GM19455 (cell line): ENCODE measurements around the gene TBXA2R.
A peak's percentile ranks its signal among the peaks of the same experiment; 100 is the strongest.
"Not testable (repeated sequence)": the region's sequence is repeated elsewhere in the genome, so short reads cannot be mapped to it uniquely, and the experiment has no call there.

ENCODE experiments used
- ATAC-seq: cut with Tn5 transposase; IDR thresholded peaks from one replicate; pipeline ENCODE4 v1.9.1; 2021; ENCODE audit not compliant: unreplicated experiment

Gene TBXA2R

DNA sequence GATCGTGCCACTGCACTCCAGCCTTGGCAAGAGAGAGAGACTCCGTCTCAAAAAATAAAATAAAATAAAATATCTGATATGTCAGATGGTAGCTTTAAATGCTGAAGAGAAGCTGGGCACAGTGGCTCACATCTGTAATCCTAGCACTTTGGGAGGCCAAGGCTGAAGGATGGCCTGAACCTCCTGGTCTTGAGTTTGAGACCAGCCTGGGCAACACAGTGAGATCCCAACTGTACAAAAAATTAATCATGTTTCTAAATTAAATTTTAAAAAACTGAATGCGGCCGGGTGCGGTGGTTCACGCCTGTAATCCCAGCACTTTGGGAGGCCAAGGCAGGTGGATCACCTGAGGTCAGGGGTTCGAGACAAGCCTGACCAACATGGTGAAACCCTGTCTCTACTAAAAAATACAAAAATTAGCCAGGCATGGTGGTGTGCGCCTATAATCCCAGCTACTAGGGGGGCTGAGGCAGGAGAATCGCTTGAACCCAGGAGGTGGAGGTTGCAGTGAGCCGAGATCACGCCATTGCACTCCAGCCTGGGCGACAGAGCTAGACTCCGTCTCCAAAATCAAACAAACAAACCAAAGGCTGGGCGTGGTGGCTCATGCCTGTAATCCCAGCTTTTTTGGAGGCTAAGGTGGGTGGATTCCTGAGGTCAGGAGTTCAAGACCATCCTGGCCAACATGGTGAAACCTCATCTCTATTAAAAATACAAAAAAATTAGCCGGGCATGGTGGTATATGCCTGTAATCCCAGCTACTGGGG, 22.5 kb downstream of the TBXA2R start:
- ATAC-seq = not testable (repeated sequence)

DNA sequence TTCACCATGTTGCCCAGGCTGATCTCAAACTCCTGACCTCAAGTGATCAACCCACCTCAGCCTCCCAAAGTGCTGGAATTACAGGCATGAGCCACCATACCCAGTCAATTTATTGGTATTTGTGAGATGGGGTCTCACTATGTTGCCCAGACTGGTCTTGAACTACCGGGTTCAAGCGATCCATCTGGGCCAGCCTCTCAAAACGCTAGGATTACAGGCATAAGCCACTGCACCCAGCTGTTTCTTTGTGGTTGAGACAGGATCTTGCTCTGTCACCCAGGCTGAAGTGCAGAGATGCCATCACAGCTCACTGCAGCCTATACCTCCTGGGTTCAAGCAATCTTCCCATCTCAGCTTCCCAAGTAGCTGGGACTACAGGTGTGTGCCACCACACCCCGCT, 24.9 kb downstream of the TBXA2R start:
- not testable (repeated sequence) for ATAC-seq

DNA sequence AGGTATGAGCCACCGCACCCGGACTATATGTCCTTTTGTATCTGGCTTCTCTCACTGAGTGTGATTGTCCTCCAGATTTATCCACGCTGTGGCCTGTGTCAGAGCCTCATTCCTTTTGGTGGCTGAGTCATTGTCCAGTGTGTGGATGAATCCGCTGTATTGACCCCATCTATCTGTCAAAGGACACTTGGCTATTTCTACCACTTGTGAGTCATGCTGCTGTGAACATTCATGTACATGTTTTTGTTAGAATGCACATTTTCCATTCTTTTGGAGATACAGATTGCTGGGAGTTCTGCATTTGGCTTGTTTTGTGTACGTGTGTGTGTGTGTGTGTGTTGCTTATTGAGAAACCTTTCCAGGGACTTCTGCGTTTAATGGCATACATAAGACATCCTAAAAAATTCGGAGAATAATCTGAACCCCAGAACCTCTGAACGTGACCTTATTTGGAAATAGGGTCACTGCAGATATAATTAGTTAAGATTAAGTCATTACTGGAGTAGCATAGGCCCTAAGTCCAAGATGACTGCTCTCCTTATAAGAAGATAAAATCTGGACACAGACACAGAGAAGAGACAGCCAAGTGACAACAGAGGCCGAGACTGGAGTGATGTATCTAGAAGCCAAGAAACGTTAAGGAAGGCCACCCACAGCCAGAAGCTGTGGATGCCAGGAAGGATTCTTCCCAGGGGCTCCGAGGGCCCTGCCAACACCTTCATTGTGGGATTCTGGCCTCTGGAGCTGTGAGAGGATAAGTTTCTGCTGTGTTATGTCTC, 26.3 kb downstream of the TBXA2R start:
- no peak for ATAC-seq

DNA sequence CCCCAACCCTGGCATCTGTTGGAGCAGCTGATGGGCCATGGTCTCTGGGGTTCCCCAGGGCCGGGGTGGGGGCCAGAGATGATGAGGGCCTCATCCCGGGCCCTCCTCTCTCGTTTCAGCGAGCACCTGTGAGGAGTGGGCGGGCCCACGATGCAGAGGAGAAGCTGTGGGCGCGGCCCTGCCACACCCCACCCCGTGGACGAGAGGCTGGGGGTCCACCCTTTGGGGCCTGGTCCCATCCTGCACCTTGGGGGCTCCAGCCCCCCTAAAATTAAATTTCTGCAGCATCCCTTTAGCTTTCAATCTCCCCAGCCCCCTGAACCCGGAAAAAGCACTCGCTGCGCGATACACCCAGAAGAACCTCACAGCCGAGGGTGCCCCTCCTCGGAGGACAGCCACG, 28.3 kb downstream of the TBXA2R start:
- no peak for ATAC-seq

DNA sequence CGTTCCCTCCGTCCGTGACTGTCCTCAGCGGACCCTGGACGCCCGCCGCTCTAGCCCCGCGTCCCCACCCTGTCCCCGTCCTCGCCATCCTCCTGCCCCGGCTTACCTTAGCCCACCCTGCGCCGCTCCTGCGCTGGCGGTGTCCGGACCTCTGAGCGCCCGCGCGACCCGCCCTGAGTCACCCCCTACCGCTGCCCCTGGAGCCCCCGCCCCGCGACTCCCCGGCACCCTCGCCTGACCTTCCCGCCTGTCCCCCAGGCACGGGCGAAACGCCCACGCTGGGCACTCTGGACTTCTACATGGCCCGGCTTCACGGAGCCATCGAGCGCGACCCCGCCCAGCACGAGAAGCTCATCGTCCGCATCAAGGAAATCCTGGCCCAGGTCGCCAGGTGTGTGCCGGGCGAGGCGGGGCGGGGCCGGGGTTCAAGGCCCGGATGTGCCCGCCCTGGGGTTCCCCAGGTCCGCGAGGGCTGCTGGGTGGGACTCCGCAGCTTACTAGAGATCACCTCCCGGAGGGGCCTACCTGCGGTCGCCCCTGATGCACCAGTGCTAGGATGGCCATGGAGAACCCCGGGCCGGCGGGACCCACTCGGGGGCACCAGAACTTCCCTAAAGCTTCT, 28.8 kb downstream of the TBXA2R start:
- no peak for ATAC-seq

DNA sequence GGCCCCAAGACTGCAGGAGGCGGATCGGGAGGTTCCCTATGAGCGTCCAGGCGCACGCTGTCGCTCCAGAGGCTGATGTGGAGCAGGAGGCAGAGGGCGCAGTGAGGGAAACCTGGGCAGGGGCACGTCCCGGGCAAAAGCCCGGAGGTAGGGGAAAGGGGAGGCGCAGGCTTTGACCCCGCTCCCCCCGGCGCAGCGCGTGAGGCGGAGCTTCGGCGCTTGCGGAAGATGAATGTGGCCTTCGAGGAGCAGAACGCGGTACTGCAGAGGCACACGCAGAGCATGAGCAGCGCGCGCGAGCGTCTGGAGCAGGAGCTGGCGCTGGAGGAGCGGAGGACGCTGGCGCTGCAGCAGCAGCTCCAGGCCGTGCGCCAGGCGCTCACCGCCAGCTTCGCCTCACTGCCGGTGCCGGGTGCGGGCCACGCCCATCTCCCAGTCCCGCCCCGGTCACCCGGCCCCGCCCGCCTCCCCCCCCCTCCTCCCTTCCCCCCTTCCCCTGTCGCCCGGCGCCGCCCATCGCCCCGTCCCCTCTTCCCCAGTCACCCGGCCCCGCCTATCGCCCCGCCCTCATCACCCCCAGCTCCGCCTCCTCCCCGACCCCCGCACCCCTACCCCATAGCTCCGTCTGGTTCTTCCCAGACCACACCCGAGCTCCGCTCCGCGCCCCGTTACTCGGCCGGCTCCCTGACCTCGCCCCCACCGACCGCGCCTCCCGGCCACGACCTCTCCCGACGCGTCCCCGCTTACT, 29.8 kb downstream of the TBXA2R start:
- ATAC-seq = no peak

DNA sequence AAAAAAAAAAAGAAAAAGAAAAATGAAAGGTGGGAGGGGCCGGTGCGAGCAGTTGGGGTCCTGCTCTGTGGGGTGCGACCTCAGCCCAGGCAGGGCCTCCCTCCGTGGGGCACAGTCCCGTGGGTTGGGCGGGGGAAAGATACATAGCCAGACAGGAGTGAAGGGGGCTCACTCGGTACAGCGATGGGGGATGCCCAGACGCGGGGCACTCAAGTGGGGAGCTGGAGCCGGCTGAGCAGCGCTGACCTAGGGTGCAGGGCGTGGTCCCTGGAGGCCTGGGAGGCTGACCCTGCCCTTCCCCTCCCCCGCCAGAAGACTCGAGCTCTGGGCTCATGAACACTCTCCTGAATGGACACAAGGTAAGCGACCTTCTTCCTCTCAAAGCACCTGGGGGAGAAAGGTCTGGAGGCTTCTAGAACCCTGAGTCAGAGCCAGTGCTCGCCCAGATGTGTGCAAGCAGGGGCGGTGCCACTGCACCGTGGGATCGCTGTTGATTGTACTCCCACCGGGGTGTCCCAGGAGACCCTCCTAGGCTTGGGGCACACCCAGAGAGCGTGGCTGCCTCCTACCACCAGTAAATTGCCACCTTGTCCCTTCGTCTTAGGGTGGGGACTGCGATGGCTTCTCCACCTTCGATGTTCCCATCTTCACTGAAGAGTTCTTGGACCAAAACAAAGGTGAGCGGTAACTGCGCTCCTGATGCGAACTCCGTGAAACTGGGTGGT, 30.6 kb downstream of the TBXA2R start:
- ATAC-seq = no peak

DNA sequence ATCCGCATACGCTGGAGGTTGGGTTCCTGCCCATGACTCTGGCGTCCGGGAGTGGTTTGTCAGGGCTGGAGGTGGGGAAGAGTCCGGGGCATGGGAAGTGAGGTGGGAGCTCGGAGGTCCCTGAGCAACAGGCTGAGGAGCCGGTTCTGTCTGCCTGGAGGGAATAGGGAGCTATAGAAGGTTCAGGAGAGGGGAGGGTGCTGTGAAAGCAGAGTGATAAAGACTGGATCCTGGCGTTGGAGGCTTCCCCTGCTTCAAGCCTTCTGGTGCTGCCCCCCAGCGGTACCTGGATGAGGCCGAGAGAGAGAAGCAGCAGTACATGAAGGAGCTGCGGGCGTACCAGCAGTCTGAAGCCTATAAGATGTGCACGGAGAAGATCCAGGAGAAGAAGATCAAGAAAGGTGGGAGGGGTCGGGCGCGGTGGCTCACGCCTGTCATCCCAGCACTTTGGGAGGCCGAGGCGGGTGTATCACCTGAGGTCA, 31.4 kb downstream of the TBXA2R start:
- ATAC-seq = no peak

DNA sequence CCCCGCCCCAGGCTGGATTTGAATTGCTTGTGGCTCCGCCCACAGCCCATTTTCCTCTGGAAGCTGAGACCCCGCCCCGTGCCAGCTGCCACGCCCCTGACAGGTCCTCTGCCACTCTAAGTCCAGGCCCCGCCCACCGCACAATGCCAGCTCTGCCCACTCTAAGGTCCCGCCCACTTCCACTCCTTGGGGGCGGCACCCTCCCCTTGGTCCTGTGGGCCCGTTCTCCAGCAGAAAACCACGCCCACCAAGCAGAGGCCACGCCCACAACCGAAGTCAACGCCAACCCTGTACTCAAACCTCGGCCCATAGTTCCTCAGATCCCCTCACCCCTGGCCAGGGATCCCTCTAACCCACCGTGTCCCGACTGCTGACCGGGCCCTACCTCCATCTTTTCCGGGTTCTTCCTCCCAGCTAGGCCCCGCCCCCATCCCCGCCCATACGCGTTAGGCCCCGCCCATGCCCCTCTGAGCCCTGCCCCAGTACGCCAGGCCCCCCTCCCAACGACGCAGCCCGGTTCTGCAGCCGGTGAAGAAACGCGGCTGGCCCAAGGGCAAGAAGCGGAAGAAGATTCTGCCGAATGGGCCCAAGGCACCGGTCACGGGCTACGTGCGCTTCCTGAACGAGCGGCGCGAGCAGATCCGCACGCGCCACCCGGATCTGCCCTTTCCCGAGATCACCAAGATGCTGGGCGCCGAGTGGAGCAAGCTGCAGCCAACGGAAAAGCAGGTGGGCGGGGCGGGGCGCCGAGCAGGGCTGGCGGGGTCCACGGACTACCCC, 32.6 kb downstream of the TBXA2R start:
- ATAC-seq = peak; percentile 28

DNA sequence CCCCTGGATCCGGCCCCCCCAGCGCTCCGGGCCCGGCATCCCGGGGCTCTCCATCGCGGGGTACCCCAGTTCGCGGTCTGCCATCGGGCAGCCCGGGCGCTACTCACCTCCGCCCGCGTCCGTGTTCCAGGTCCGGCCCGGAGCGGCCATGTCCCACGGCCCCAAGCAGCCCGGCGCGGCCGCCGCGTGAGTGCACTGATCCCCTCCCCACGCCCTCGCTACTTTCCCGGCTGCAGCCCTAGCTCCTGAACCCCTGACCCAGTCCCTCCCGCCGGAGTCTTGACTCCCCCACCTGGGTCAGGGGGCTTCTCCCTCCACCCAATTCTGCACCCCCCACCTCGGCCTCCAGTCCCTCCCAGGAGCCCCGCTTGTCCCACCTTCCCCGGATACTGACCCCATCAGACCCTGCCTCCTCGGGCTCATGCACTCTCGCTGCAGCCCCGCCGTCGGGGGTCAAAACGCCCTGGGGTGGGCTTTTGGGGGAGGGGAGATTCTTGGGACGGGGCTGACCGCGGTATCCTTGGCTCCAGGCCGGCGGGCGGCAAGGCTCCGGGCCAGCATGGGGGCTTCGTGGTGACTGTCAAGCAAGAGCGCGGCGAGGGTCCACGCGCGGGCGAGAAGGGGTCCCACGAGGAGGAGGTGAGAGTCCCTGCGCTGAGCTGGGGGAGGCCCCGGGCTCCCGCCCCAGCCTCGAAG, 33.4 kb downstream of the TBXA2R start:
- peak; percentile 2 for ATAC-seq

DNA sequence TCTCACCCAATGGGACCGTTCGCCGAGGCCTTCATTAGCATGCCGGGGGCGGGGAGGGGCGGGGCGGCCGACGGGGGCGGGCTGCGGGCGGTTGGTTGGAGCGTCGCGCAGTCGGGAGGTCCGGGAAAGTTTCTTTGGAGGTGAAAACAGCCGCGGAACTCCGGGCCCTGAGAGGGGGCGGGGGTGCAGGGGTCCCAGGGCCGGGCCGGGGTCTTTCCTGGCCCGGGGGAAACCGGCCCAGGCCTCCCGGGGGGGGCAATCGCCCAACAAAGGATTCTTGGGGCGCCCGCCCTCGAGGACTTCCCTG, 33.9 kb downstream of the TBXA2R start, which contains the start of gene HMG20B:
Gene HMG20B, plus strand, starts transcription at position 90 of the 307 bp plus-strand sequence. CDS start 366 bp downstream, outside the sequence.
- peak; percentile 8 for ATAC-seq

DNA sequence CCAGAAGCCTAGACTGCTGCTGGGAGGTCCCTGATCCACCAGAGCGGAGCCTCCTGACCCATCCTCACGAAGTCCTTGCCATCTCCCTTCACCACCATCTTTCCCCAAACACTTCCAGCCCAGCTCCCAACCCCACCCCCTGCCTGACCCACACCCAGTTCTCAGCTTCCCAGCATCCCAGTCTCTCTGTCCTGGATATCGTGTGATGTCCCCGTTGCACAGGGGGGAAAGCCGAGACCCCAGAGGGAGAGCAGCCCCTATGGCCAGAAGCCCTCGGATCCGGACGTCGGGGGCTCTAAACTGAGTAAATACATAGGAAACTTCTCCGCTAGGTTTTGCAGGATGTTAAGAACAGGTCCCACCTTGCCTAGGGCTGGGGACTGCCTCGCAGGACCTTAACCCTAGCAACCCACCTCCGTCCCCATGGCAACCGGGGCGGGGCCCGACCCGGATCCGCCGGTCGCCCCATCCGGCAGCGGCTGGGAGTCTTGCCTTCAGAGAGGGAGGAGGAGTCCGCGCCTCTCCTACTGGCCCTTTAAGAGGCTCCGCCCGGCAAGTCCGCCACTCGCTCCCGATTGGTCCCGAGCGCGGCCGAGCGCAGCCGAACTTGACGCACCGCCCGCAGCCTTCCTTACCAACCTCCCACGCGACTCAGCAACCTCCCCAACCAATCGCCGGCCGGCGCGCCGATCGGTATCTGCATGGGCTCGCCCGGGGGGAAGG, 34.4 kb downstream of the TBXA2R start:
- ATAC-seq = peak; percentile 88

DNA sequence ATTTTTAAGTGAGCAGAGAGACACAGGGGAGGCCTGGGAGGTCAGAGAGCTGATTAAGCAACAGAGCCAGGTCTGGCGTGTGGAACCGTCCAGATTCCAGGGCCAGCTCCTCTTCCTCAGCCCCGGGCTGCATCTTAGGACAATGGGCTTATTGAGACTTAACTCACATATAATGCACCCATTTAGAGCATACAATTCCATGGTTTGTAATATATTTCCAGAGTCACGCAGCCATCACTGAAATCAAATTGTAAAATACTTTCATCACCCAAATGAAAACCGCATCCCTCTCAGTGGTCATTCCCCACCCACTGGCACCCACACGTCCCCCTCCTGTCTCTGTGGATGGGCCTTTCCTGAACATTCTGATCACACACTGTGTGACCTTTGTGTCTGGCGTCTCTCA, 36.1 kb downstream of the TBXA2R start:
- no peak for ATAC-seq

DNA sequence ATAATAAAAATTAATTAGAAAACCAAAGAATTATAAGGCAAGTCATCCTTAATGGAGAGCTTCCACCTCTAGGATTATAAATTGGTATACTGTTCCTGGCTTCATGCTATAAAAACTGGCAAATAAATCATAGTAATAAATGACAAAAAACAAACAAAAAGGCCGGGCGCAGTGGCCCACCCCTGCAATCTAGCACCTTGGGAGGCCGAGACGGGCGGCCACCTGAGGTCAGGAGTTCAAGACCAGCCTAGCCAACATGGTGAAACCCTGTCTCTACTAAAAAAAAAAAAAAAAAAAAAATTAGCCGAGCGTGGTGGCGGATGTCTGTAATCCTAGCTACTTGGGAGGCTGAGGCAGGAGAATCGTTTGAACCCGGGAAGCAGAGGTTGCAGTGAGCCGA, 36.6 kb downstream of the TBXA2R start:
- ATAC-seq = not testable (repeated sequence)

DNA sequence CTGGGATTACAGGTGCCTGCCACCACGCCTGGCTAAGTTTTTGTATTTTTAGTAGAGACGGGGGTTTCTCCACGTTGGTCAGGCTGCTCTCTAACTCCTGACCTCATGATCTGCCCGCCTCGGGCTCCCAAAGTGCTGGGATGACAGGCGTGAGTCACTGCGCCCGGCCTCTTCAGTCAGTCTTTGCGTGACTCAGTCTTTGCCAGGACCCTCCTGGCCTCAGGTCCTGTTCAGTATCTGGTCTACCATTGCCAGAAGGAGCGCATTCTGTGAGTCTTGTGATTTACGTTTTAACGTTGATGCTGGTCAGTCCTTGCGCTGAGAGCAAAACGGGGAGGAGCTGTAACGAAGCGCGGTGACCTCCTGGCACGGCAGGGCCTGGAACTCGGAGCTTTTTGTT, 41.5 kb downstream of the TBXA2R start:
- no peak for ATAC-seq

DNA sequence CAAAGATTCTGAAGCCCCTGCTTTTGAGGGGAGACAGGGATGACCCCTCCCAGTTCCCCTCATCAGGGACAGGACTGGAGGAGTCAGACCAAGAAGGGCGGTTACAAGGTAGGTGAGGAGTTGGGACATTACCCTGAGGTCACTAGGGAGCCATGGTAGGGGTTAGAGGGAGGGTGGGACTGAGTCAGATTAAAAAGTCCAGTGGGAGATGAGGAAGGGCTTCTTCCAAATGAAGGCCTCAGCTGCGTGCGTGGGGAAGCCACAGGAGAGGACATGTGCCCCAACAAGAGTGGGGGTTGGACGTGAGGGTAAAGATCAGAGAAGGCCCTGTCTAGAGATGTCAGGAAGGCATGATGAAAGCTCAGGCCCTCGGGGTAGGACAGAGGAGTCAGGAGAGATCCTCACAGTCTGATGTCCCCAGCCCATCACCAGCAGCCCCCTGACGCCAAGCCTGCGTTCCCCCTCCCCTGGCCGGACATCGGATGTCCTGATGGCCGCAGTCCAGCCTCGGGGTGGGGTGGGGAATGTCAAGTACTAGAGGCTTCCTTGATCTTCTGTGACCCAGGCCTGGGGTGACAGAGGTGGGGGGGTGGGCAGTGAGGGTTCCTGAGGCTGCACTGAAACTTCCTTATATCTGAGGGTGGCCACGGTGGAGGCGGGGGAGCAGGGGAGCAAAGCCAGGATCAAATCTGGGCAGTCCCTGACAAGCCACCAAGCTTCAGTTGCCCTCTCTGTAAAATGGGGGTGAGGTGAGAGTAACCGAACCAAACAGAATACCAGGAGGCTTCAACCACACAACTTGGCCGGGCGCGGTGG, 42.8 kb downstream of the TBXA2R start:
- ATAC-seq = no peak

DNA sequence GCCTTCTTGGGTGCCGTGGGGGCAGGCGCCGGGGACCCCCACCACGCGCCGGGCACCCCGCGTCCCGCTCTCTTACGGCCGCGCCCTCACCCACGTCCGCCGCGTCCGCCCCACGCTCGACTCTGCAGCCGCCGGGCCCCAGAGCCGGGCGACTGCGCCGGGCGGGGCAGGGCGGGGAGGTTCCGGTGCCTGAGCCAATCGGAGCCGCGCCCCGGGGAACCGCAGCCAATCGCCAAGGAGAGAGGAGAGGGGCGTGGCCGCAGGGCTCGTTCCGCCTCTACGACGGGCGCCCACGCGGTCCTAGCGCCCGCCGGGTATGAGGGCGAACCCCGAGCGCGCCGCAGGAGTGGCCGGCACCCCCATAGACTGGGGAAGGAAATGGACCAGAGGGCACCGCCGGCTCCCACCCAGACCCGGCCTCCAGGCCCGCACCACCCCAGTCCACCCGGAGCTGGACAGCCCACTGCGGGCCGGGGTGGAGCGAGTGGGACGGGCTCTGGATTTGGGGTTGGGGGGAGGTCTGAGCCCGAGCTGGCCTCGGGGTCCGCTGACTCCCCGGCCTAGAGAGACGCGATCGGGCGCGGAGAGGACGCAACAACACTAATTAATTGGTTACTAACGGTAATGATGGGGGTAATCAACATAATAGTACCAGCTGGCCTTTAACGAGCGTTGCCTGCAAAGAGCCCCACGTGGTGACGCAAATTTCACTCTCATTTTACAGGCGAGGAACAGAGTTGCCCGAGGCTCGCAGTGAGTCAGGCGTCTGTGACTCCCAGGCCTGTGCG, 49.0 kb downstream of the TBXA2R start, which contains the start of gene MFSD12:
Gene MFSD12, minus strand, starts transcription at position 126 of the 788 bp plus-strand sequence. CDS start 183 bp downstream, outside the sequence.
- peak; percentile 84 for ATAC-seq
